Liver (tissue), 9 donors: ENCODE measurements around the gene LIPH. TPM values are rescaled to one million over a fixed set of nuclear protein-coding genes. Genes with fewer than 3 reads are reported as not detected.
"Not testable (repeated sequence)": the region's sequence is repeated elsewhere in the genome, so short reads cannot be mapped to it uniquely, and the experiment has no call there.

Experiments used
- DNase-seq: peaks from one replicate; pipeline ENCODE4 v3.0.0-alpha.2; 2017; ENCODE audit warnings: low spot score
- H3K27ac ChIP-seq, 2 donors: one replicate each; pipeline ENCODE4 v1.7.0; 2013; ENCODE audit warnings: inconsistent platforms in 2 of 2, low read length in 2 of 2, control low read depth in 1 of 2, low read depth in 1 of 2, mild to moderate bottlenecking in 1 of 2
- H3K27me3 ChIP-seq, 4 donors: one replicate each; pipeline versions ENCODE4 v1.6.1 to v1.7.0; 2013; ENCODE audit warnings: low read length in 3 of 4, inconsistent platforms in 1 of 4, mild to moderate bottlenecking in 1 of 4, moderate library complexity in 1 of 4; ENCODE audit not compliant: control insufficient read depth in 4 of 4, insufficient read depth in 4 of 4
- H3K36me3 ChIP-seq, 4 donors: one replicate each; pipeline versions ENCODE4 v1.6.1 to v1.7.0; 2013; ENCODE audit warnings: low read length in 3 of 4, mild to moderate bottlenecking in 3 of 4, low read depth in 1 of 4, moderate library complexity in 1 of 4; ENCODE audit not compliant: control insufficient read depth in 4 of 4, insufficient read depth in 3 of 4
- H3K4me1 ChIP-seq, 4 donors: one replicate each; pipeline versions ENCODE4 v1.6.1 to v1.7.0; 2013; ENCODE audit warnings: low read length in 3 of 4, mild to moderate bottlenecking in 3 of 4, moderate library complexity in 1 of 4; ENCODE audit not compliant: control insufficient read depth in 4 of 4, insufficient read depth in 4 of 4
- H3K4me3 ChIP-seq, 3 donors: one replicate each; pipeline versions ENCODE4 v1.6.1 to v1.7.0; 2013; ENCODE audit warnings: low read length in 3 of 3, control low read depth in 1 of 3, low read depth in 1 of 3, mild to moderate bottlenecking in 1 of 3
- H3K9ac ChIP-seq, 2 donors: one replicate each; pipeline ENCODE4 v1.7.0; 2013; ENCODE audit warnings: low read length in 2 of 2, mild to moderate bottlenecking in 2 of 2, moderate library complexity in 2 of 2, control low read depth in 1 of 2, low read depth in 1 of 2
- H3K9me3 ChIP-seq, 4 donors: one replicate each; pipeline versions ENCODE4 v1.6.1 to v1.7.0; 2013; ENCODE audit warnings: low read length in 3 of 4; ENCODE audit not compliant: control insufficient read depth in 4 of 4
- ATF3 ChIP-seq: IDR thresholded peaks from 2 replicates; pipeline ENCODE4 v1.6.1; 2016; ENCODE audit warnings: antibody characterized with exemption
- EGR1 ChIP-seq, 2 donors: IDR thresholded peaks; 2 replicates each; pipeline ENCODE4 v1.6.1; 2016 to 2018; ENCODE audit warnings: antibody characterized with exemption in 2 of 2, low read depth in 2 of 2
- FOXA1 ChIP-seq: IDR thresholded peaks from 2 replicates; pipeline ENCODE4 v1.6.1; 2016; ENCODE audit warnings: antibody characterized with exemption
- FOXA2 ChIP-seq: IDR thresholded peaks from 2 replicates; pipeline ENCODE4 v1.6.1; 2016; ENCODE audit warnings: antibody characterized with exemption
- GABPA ChIP-seq, 2 donors: IDR thresholded peaks in 1 of 2; conservative IDR thresholded peaks in 1 of 2; 2 replicates each; pipeline ENCODE4 v1.6.1; 2016; ENCODE audit warnings: antibody characterized with exemption in 2 of 2, mild to moderate bottlenecking in 1 of 2, moderate library complexity in 1 of 2
- HNF4A ChIP-seq, 2 donors: conservative IDR thresholded peaks; 2 replicates each; pipeline ENCODE4 v1.6.1; 2016; ENCODE audit warnings: antibody characterized with exemption in 2 of 2, mild to moderate bottlenecking in 2 of 2
- JUND ChIP-seq, 2 donors: IDR thresholded peaks; 2 replicates each; pipeline ENCODE4 v1.6.1; 2016; ENCODE audit warnings: antibody characterized with exemption in 2 of 2
- NR2F2 ChIP-seq: IDR thresholded peaks from 2 replicates; pipeline ENCODE4 v1.6.1; 2016; ENCODE audit warnings: antibody characterized with exemption
- RAD21 ChIP-seq, 2 donors: IDR thresholded peaks; 2 replicates each; pipeline ENCODE4 v1.6.1; 2016; ENCODE audit warnings: antibody characterized with exemption in 2 of 2, mild to moderate bottlenecking in 2 of 2
- REST ChIP-seq: IDR thresholded peaks from 2 replicates; pipeline ENCODE4 v1.6.1; 2016; ENCODE audit warnings: antibody characterized with exemption, mild to moderate bottlenecking
- RXRA ChIP-seq, 2 donors: IDR thresholded peaks; 2 replicates each; pipeline ENCODE4 v1.6.1; 2017 to 2018; ENCODE audit warnings: antibody characterized with exemption in 2 of 2, mild to moderate bottlenecking in 1 of 2
- SP1 ChIP-seq: IDR thresholded peaks from 2 replicates; pipeline ENCODE4 v1.6.1; 2018; ENCODE audit warnings: antibody characterized with exemption, mild to moderate bottlenecking
- ZBTB33 ChIP-seq: IDR thresholded peaks from 2 replicates; pipeline ENCODE4 v1.6.1; 2016; ENCODE audit warnings: antibody characterized with exemption
- WGBS: extraction: QIAGEN DNeasy Blood & Tissue Kit; methylation state at CpG from one replicate; pipeline ENCODE4 v1.1.7; 2013; 5-methylcytosine and 5-hydroxymethylcytosine counted together
- polyA plus RNA-seq, 2 donors: library from polyadenylated mRNA; stranded (reverse) in 1 of 2; unstranded in 1 of 2; fragments of 200-250 nt in 1 of 2; fragments of >200 nt in 1 of 2; fragmentation: Nextera tagmentation in 1 of 2; extraction: Ambion mirVana in 1 of 2; gene quantifications; one replicate each; pipeline versions ENCODE4 v1.2.1 to v1.2.3, GENCODE V29; 2013 to 2015
- total RNA-seq, 2 donors: library from RNA; depleted of rRNA; stranded (reverse); fragments of >200 nt; gene quantifications; one replicate each; pipeline ENCODE4 v1.2.3, GENCODE V29; 2014
- donor health status: healthy.
- donor health status: healthy.
- donor health status: healthy.
- donor health status: healthy.
- donor health status: healthy.

LIPH gene
- total and polyA plus RNA-seq, 4 donors, result under 0.01 to 0.23 (median 0.09) TPM; not detected in 1

- Histone ChIP-seq H3K4me1 (no peaks in the 10 kb centered on the region), H3K9ac (no peak overlapping the region), H3K4me3 (no peak overlapping the region), H3K27ac (no peak overlapping the region), H3K36me3 (peaks cover 17 to 69% (median 61%) of the 10 kb centered on the region in 4 donors), H3K9me3 (no peaks in the 10 kb centered on the region), H3K27me3 (no peaks in the 10 kb centered on the region)
- 87% methylated on average over 3 of the region's 3 CpGs for WGBS
- DNase-seq, result no peak
- TF ChIP-seq NR2F2 (no peak), RAD21 (IDR thresholded peaks at IDR 0.05) (no peak), HNF4A (conservative IDR thresholded peaks at IDR 0.05) (no peak), FOXA2 (no peak)
Measured at GRCh38 chr3:185470323-185470722, 82.1 kb downstream of the LIPH start.

GRCh38 chr3:185469542-185469941 is 82.8 kb downstream of the LIPH start:
- H3K27me3 ChIP-seq, result no peaks in the 10 kb centered on the region
- H3K27ac ChIP-seq, result no peak overlapping the region
- H3K36me3 ChIP-seq, result peaks cover 13 to 77% (median 60%) of the 10 kb centered on the region in 4 donors
- 78% methylated on average over 3 of the region's 3 CpGs for WGBS
- H3K9me3 ChIP-seq, result no peaks in the 10 kb centered on the region
- no peaks in the 10 kb centered on the region for H3K4me1 ChIP-seq
- H3K4me3 ChIP-seq, result no peak overlapping the region
- no peak overlapping the region for H3K9ac ChIP-seq
- DNase-seq, result no peak
- TF ChIP-seq RXRA (IDR thresholded peaks at IDR 0.05) (no peak), SP1 (no peak)

GRCh38 chr3:185466123-185466522 is 86.3 kb downstream of the LIPH start:
- peaks cover 7 to 66% (median 53%) of the 10 kb centered on the region in 4 donors for H3K36me3 ChIP-seq
- H3K27ac ChIP-seq, result not testable (repeated sequence)

GRCh38 chr3:185465471-185465870 is 86.9 kb downstream of the LIPH start:
- Histone ChIP-seq H3K4me3 (no peak overlapping the region), H3K27ac (no peak overlapping the region), H3K9me3 (no peaks in the 10 kb centered on the region), H3K36me3 (peaks cover 7 to 65% (median 50%) of the 10 kb centered on the region in 4 donors), H3K4me1 (no peaks in the 10 kb centered on the region), H3K27me3 (no peaks in the 10 kb centered on the region), H3K9ac (no peak overlapping the region)
- WGBS, result 98% methylated on average over 9 of the region's 9 CpGs
- no peak for DNase-seq
- TF ChIP-seq ATF3, result no peak
- TF ChIP-seq EGR1 (IDR thresholded peaks at IDR 0.05; ENCODE audit: low read depth in 2 of 2), result no peak
- no peak for TF ChIP-seq GABPA (IDR thresholded peaks at IDR 0.05 in 1 of 2, conservative IDR thresholded peaks at IDR 0.05 in 1 of 2)
- no peak for TF ChIP-seq REST
- TF ChIP-seq FOXA1, result no peak
- no peak for TF ChIP-seq JUND (IDR thresholded peaks at IDR 0.05)
- no peak for TF ChIP-seq ZBTB33
- no peak for TF ChIP-seq HNF4A (conservative IDR thresholded peaks at IDR 0.05)

More at GRCh38 chr3:185466123-185466522, 86.3 kb downstream of the LIPH start:
- not testable (repeated sequence) for H3K9me3 ChIP-seq, H3K4me3 ChIP-seq, H3K9ac ChIP-seq, H3K4me1 ChIP-seq, DNase-seq, H3K27me3 ChIP-seq
- WGBS, result 91% methylated on average over 5 of the region's 5 CpGs
